Epidermal melanocyte (primary cell): ENCODE measurements around the gene SLC26A11.
"Not testable (repeated sequence)": the region's sequence is repeated elsewhere in the genome, so short reads cannot be mapped to it uniquely, and the experiment has no call there.

Experiments used
- DNase-seq: peaks from one replicate; pipeline ENCODE4 v3.0.0; 2011; ENCODE audit warnings: low spot score; ENCODE audit not compliant: insufficient read length

SLC26A11 gene

DNA sequence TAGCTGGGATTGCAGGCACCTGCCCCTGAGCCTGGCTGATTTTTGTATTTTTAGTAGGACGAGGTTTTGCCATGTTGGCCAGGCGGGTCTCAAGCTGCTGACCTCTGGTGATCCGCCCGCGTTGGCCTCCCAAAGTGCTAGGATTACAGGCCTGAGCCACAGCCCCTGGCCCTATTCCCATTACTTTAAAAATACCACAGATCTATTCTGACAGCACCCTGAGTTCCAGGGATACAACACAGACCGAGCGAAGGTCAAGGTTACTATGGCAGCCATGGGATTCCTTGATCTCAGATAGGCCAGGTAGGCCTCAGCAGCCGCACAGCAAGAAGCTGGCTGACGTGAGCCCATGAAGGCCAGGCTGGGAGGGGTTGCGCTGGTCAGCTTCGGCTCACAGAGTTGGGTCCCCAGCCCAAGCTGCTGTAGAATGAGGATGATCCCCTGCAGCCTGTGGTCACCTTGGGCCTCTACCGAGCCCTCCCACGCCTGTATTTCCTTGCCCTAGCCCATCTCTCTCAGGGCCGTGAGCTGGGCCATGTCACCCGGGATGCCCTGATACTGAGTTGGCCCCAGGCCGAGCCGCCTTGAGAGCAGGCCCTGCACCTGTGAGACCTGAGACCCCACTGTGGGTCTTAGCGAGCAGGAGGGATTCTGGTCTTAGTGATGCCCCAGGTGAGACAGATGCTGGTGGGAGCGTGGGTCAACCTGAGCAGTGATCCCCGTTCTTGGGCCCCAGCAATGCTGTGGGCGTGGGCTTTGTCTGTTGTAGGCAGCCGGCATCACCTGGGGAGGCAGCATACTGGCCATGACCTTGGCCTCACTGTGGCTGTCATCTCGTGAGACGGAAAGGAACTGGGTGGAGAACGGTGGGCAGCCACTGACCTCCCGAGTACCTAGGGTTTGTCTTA is 23.6 kb downstream of the SLC26A11 start:
- DNase-seq: no peak

- not testable (repeated sequence) for DNase-seq
Observed at GRCh38 chr17:80244448-80244847, 24.2 kb downstream of the SLC26A11 start.

DNA sequence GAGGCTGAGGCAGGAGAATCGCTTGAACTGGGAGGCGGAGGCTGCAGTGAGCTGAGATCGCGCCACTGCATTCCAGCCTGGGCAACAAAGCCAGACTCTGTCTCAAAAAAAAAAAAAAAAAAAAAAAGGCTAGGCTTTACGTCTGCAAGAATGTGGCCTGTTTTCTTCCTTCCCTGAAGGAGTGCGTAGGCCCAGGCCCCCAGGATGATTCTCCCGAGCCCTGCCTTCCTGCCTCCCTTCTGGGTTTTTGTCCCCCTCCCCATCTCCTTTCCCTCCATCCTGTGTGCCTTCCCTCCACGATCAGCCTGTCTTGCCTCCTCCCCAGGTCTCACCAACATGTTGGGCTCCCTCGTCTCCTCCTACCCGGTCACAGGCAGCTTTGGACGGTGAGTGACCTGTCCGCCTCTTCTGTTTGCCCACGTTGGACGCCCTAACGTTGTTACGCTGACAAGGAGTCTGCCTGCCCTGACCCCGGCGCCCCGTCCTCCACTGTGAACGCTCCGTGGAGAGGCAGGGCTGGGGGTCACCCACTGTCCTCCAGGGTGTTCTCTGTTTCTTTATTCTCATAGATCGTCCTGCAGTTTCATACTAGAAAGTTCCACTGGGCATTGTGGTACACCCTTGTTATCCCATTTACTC is 24.8 kb downstream of the SLC26A11 start:
- no peak for DNase-seq

DNA sequence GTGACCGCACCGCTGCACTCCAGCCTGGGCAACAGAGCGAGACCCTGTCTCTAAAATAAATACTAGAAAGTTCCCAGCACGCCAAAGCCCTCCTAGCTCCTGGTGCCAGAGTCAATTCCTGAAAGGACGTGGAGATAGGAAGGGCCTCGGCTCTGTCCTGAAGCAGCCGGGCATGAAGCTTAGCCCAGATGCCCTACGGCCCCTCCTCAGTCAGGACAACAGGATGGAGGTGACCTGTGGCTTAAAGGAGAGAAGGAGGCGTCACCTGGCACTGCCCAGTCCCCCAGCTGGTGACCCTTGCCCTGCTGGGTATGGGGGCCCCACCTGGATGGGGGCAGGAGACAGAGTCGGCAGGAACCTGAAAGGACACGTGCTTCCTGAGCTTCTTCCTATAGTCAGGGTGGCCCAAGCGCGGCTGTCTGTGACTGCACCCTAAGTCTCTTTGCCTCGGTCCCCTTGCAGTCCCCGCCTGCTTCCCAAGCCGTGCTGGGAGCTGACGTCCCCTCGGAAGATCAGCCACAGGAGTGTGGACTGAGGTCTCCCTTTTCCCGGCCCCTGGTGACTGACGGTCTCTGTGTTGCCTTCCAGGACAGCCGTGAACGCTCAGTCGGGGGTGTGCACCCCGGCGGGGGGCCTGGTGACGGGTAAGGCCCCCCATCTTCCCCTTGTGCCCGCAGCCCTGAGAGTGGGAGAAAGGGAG is 25.5 kb downstream of the SLC26A11 start:
- DNase-seq: no peak

DNA sequence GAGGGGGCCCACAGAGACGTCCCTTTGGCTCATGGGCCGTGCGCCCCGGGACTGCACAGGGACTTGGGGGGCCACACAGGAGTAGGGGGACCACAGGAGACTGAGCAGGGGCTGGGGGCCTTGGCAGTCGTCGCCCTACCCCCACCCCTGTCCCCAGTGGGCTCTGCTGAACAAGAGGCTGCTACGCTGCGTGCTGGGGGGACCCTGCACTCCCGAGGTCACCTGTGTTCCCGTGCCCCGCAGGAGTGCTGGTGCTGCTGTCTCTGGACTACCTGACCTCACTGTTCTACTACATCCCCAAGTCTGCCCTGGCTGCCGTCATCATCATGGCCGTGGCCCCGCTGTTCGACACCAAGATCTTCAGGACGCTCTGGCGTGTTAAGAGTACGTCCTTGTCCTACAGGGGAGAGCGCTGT is 26.0 kb downstream of the SLC26A11 start:
- no peak for DNase-seq

- no peak for DNase-seq
Observed at GRCh38 chr17:80246726-80247125, 26.5 kb downstream of the SLC26A11 start.

DNA sequence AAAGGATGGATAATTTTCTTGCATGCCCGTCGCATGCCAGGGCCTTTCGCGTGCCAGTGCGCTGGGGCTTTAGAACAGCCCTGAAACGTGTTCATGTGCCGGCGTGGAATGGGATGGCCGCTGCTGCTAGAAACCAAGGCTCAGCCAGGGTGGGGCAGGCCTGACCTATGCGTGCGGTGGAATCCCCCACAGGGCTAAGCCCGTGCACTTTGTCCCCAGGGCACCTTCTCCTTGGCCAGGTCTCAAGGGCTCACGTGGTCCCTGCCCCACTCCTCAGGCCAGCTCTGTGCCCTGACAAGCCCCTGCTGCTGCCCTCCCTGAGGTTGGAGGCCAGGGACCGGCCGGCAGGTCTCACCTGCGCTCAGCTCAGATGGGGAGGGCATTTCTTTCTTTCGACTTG is 27.3 kb downstream of the SLC26A11 start:
- no peak for DNase-seq

- no peak for DNase-seq
Observed at GRCh38 chr17:80248001-80248893, 28.0 kb downstream of the SLC26A11 start.

GRCh38 chr17:80248894-80249710 is 28.9 kb downstream of the SLC26A11 start:
- DNase-seq: no peak

GRCh38 chr17:80251966-80252365 is 31.7 kb downstream of the SLC26A11 start:
- DNase-seq: no peak

GRCh38 chr17:80252871-80253270 is 32.6 kb downstream of the SLC26A11 start:
- no peak for DNase-seq

- no peak for DNase-seq
Observed at GRCh38 chr17:80253631-80254395, 33.6 kb downstream of the SLC26A11 start.

DNA sequence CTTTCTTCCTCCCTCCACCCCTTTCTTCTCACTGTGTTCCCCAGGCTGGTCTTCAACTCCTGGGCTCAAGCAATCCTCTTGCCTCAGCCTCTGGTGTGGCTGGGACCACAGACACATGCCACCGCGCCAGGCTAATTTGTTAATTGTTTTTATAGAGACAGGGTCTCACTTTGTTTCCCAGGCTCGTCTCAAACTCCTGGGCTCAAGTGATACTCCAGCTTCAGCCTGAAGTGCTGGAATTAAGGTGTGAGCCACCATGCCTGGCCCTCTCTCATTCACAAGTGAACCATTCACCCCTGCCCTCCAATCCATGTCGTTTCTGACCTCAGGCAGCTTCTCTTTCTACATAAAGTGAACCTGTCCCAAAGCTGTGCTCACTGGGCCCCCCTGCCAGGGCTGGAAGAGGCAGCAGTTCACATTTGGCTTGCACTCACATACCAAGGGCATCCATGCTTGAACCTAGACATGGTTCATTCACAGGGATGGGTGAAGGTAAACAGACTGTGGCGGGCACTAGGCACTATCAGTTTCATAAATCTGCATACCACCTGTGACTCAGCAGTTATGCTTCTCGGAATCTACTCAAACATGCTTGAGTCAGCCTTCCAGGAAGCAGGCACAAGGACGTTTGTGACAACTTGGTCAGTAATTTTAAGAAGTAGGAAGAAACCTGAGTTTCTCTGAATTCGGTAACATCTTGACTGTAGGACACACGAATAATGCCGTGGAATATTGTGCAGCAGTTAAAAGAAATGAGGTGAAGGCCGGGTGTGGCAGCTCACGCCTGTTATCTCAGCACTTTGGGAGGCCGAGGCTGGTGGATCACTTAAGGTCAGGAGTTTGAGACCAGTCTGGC is 34.4 kb downstream of the SLC26A11 start:
- DNase-seq: peak; percentile 52

DNA sequence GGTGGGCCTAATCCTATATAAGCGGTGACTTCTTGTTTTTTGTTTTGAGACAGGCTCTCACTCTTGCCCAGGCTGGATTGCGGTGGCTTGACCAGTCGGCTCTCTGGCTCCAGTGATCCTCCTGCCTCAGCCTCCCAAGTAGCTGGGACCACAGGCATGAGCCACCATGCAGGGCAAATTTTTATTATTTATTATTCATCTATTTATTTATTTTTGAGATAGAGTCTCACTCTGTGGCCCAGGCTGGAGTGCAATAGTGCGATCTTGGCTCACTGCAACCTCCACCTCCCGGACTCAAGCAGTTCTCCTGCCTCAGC is 35.8 kb downstream of the SLC26A11 start:
- no peak for DNase-seq

GRCh38 chr17:80257716-80258213 is 37.5 kb downstream of the SLC26A11 start:
- DNase-seq: no peak

DNA sequence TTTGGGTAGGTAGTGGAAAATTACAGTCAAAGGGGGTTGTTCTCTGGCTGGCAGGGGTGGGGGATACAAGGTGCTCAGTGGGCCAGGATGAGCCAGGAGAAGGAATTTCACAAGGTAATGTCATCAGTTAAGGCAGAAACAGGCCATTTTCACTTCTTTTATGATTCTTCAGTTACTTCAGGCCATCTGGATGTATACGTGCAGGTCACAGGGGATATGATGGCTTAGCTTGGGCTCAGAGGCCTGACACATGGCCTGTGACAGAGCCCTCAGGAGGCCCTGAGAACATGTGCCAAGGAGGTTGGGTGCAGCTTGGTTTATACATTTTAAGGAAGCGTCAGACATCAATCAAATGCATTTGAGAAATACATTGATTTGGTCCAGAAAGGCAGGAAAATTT is 38.1 kb downstream of the SLC26A11 start:
- not testable (repeated sequence) for DNase-seq

- no peak for DNase-seq
Observed at GRCh38 chr17:80259457-80260068, 39.3 kb downstream of the SLC26A11 start.

- DNase-seq: peak; percentile 78
Observed at GRCh38 chr17:80260069-80260535, 39.9 kb downstream of the SLC26A11 start.
